HepG2 (cell line): ENCODE results near the gene UNKL. TPM values are rescaled to one million over a fixed set of nuclear protein-coding genes. Genes with fewer than 3 reads are reported as not detected.

Experiments used
- AGO1 ChIP-seq: fragments of 200-400 bp; formaldehyde crosslinking; IDR thresholded peaks from 2 replicates; pipeline ENCODE4 v1.6.1; 2017; ENCODE audit warnings: mild to moderate bottlenecking, low read depth, low read length, moderate library complexity; ENCODE audit not compliant: poor library complexity, severe bottlenecking
- ELF1 ChIP-seq: sonication (generic); formaldehyde crosslinking; IDR thresholded peaks from 2 replicates; pipeline ENCODE4 v1.4.0; 2020; ENCODE audit warnings: missing genetic modification reagents
- FOXK1 ChIP-seq: sonication (generic); formaldehyde crosslinking; IDR thresholded peaks from 2 replicates; pipeline ENCODE4 v1.4.0; 2020; ENCODE audit warnings: low read depth, missing genetic modification reagents, borderline replicate concordance
- KDM2A ChIP-seq: sonication (generic); formaldehyde crosslinking; IDR thresholded peaks from 2 replicates; pipeline ENCODE4 v1.4.0; 2020; ENCODE audit warnings: low read depth, missing genetic modification reagents, borderline replicate concordance
- MTA1 ChIP-seq: sonication (generic); formaldehyde crosslinking; IDR thresholded peaks from 2 replicates; pipeline ENCODE4 v1.4.0; 2020; ENCODE audit warnings: missing genetic modification reagents, mild to moderate bottlenecking, borderline replicate concordance
- NFRKB ChIP-seq: fragments of 450-650 bp; IDR thresholded peaks from 2 replicates; pipeline ENCODE4 v1.6.1; 2017
- PHF8 ChIP-seq: sonication (generic); formaldehyde crosslinking; IDR thresholded peaks from 2 replicates; pipeline ENCODE4 v1.5.0; 2020; ENCODE audit warnings: missing genetic modification reagents
- PITX1 ChIP-seq: sonication (generic); formaldehyde crosslinking; IDR thresholded peaks from 2 replicates; pipeline ENCODE4 v1.5.1; 2020; ENCODE audit warnings: mild to moderate bottlenecking, missing genetic modification reagents
- POLR2A ChIP-seq, 2 experiments: IDR thresholded peaks; 2 replicates each; pipeline ENCODE4 v1.6.1; 2011; ENCODE audit warnings: low read depth in 2 of 2, low read length in 2 of 2, mild to moderate bottlenecking in 1 of 2, moderate library complexity in 1 of 2; ENCODE audit not compliant: insufficient read depth in 1 of 2
- ZFP90 ChIP-seq: sonication (generic); formaldehyde crosslinking; IDR thresholded peaks from 2 replicates; pipeline ENCODE4 v1.8.0; 2022; ENCODE audit warnings: missing genetic modification reagents, mild to moderate bottlenecking, inconsistent platforms, borderline replicate concordance
- ZMYM3 ChIP-seq: sonication (generic); formaldehyde crosslinking; IDR thresholded peaks from 2 replicates; pipeline ENCODE4 v1.5.1; 2020; ENCODE audit warnings: mild to moderate bottlenecking, missing genetic modification reagents
- ZNF501 ChIP-seq: sonication (generic); formaldehyde crosslinking; IDR thresholded peaks from 2 replicates; pipeline ENCODE4 v1.5.1; 2020; ENCODE audit warnings: mild to moderate bottlenecking, moderate library complexity, missing genetic modification reagents
- ZNF569 ChIP-seq: sonication (generic); formaldehyde crosslinking; IDR thresholded peaks from 2 replicates; pipeline ENCODE4 v1.5.0; 2020; ENCODE audit warnings: mild to moderate bottlenecking, missing genetic modification reagents, moderate library complexity, borderline replicate concordance
- polyA plus RNA-seq, 8 experiments: library from polyadenylated mRNA; depleted of rRNA in 3 of 8; stranded (reverse) in 7 of 8; unstranded in 1 of 8; fragments of >200 nt; fragmentation: Illumina TruSeq in 4 of 8; extraction: Trizol in 4 of 8; gene quantifications; 2 replicates each; pipeline versions ENCODE4 v1.2.1 to v1.2.3, GENCODE V29; 2011 to 2016; ENCODE audit warnings: low read depth in 4 of 8, missing spikeins in 1 of 8, mixed read lengths in 1 of 8; ENCODE audit not compliant: insufficient read depth in 1 of 8
- total RNA-seq, 5 experiments: library from RNA; depleted of rRNA; stranded (reverse); fragments of >200 nt; fragmentation: Illumina TruSeq; extraction: Trizol; gene quantifications; 2 replicates each; pipeline ENCODE4 v1.2.3, GENCODE V29; 2016; ENCODE audit warnings: low read depth in 1 of 5
- TF ChIP-seq, protein P1 (sequence below): sonication (generic); formaldehyde crosslinking; IDR thresholded peaks from 2 replicates; pipeline ENCODE4 v1.4.0; 2020; ENCODE audit warnings: missing genetic modification reagents
- TF ChIP-seq, protein P2 (sequence below): fragments of 450-650 bp; IDR thresholded peaks from 2 replicates; pipeline ENCODE4 v1.6.1; 2017
- TF ChIP-seq, protein P3 (sequence below): sonication (generic); formaldehyde crosslinking; IDR thresholded peaks from 2 replicates; pipeline ENCODE4 v1.4.0; 2020; ENCODE audit warnings: missing genetic modification reagents
- TF ChIP-seq, protein P4 (sequence below): sonication (generic); formaldehyde crosslinking; IDR thresholded peaks from 2 replicates; pipeline ENCODE4 v1.5.0; 2020; ENCODE audit warnings: mild to moderate bottlenecking, missing genetic modification reagents, borderline replicate concordance
- TF ChIP-seq, protein P5 (sequence below): sonication (generic); formaldehyde crosslinking; IDR thresholded peaks from 2 replicates; pipeline ENCODE4 v1.9.0; 2022; ENCODE audit warnings: low read depth, missing genetic modification reagents

UNKL gene
- total and polyA plus RNA-seq, 2 of the 13 experiments (the other 11 are each of a cell fraction or from before 2014, with no cell fraction given) = 10.4 to 17.6 TPM

DNA sequence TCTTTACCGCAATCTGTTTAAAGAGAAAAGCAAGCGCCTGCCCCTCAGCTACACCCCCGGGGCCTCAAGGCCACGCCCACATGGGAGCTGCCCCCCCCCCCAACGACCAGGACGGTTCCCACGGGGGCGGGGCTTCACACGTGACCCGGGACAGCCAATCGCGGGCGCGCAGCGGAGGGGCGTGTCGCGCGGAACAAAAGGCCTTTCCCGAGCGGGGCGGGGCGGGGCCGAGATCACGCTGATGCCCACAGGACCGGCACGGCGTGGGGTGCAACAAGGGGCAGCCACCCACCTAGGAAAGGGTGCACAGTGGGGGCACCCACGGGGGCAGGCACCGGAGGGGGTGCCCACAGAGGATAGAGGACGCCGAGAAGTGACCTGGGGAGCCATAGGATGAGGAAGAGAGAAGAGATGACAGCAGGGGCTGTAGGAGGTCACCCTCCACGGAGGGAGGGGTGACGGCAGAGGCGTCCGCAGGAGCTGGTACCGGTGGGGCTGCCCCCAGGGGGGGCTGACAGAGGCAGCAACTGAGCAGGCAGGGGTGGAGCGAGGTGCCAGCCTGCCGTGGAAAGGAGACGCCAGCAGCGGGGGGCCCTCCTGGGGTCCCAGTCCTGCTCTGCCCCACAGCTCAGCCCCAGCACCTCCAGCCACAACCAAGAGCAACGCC, 6.2 kb downstream of the UNKL start (continued):
- TF ChIP-seq ZFP90 (CRISPR knock-in tag) (0 out of 2 replicates have a peak, but pooled peaks have one; percentile 34), ELF1 (CRISPR knock-in tag) (peak; percentile 42; the same call in 1 of the 2 replicates), POLR2A (IDR thresholded peaks at IDR 0.05; ENCODE audit: insufficient read depth in 1 of 2, low read depth in 2 of 2, low read length in 2 of 2) (no peak), NFRKB (no peak), PHF8 (CRISPR knock-in tag) (no peak), ZNF501 (CRISPR knock-in tag) (0 out of 2 replicates have a peak, but pooled peaks have one; percentile 64), KDM2A (CRISPR knock-in tag) (peak; percentile 90), ZMYM3 (CRISPR knock-in tag) (peak; percentile 32; the same call in 1 of the 2 replicates), PITX1 (CRISPR knock-in tag) (peak; percentile 53; the same call in 1 of the 2 replicates), MTA1 (CRISPR knock-in tag) (peak; percentile 20; the same call in 1 of the 2 replicates), FOXK1 (peak; percentile 57; the same call in 1 of the 2 replicates), ZNF569 (CRISPR knock-in tag) (no peak), AGO1 (no peak)
- TF ChIP-seq, protein P1, sequence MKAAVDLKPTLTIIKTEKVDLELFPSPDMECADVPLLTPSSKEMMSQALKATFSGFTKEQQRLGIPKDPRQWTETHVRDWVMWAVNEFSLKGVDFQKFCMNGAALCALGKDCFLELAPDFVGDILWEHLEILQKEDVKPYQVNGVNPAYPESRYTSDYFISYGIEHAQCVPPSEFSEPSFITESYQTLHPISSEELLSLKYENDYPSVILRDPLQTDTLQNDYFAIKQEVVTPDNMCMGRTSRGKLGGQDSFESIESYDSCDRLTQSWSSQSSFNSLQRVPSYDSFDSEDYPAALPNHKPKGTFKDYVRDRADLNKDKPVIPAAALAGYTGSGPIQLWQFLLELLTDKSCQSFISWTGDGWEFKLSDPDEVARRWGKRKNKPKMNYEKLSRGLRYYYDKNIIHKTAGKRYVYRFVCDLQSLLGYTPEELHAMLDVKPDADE (CRISPR knock-in tag) = no peak
- TF ChIP-seq, protein P2, sequence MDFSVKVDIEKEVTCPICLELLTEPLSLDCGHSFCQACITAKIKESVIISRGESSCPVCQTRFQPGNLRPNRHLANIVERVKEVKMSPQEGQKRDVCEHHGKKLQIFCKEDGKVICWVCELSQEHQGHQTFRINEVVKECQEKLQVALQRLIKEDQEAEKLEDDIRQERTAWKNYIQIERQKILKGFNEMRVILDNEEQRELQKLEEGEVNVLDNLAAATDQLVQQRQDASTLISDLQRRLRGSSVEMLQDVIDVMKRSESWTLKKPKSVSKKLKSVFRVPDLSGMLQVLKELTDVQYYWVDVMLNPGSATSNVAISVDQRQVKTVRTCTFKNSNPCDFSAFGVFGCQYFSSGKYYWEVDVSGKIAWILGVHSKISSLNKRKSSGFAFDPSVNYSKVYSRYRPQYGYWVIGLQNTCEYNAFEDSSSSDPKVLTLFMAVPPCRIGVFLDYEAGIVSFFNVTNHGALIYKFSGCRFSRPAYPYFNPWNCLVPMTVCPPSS = no peak
- TF ChIP-seq, protein P3, sequence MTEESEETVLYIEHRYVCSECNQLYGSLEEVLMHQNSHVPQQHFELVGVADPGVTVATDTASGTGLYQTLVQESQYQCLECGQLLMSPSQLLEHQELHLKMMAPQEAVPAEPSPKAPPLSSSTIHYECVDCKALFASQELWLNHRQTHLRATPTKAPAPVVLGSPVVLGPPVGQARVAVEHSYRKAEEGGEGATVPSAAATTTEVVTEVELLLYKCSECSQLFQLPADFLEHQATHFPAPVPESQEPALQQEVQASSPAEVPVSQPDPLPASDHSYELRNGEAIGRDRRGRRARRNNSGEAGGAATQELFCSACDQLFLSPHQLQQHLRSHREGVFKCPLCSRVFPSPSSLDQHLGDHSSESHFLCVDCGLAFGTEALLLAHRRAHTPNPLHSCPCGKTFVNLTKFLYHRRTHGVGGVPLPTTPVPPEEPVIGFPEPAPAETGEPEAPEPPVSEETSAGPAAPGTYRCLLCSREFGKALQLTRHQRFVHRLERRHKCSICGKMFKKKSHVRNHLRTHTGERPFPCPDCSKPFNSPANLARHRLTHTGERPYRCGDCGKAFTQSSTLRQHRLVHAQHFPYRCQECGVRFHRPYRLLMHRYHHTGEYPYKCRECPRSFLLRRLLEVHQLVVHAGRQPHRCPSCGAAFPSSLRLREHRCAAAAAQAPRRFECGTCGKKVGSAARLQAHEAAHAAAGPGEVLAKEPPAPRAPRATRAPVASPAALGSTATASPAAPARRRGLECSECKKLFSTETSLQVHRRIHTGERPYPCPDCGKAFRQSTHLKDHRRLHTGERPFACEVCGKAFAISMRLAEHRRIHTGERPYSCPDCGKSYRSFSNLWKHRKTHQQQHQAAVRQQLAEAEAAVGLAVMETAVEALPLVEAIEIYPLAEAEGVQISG (CRISPR knock-in tag) = no peak
- TF ChIP-seq, protein P4, sequence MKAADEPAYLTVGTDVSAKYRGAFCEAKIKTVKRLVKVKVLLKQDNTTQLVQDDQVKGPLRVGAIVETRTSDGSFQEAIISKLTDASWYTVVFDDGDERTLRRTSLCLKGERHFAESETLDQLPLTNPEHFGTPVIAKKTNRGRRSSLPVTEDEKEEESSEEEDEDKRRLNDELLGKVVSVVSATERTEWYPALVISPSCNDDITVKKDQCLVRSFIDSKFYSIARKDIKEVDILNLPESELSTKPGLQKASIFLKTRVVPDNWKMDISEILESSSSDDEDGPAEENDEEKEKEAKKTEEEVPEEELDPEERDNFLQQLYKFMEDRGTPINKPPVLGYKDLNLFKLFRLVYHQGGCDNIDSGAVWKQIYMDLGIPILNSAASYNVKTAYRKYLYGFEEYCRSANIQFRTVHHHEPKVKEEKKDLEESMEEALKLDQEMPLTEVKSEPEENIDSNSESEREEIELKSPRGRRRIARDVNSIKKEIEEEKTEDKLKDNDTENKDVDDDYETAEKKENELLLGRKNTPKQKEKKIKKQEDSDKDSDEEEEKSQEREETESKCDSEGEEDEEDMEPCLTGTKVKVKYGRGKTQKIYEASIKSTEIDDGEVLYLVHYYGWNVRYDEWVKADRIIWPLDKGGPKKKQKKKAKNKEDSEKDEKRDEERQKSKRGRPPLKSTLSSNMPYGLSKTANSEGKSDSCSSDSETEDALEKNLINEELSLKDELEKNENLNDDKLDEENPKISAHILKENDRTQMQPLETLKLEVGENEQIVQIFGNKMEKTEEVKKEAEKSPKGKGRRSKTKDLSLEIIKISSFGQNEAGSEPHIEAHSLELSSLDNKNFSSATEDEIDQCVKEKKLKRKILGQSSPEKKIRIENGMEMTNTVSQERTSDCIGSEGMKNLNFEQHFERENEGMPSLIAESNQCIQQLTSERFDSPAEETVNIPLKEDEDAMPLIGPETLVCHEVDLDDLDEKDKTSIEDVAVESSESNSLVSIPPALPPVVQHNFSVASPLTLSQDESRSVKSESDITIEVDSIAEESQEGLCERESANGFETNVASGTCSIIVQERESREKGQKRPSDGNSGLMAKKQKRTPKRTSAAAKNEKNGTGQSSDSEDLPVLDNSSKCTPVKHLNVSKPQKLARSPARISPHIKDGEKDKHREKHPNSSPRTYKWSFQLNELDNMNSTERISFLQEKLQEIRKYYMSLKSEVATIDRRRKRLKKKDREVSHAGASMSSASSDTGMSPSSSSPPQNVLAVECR = peak; percentile 85; the same call in 1 of the 2 replicates
- TF ChIP-seq, protein P5, sequence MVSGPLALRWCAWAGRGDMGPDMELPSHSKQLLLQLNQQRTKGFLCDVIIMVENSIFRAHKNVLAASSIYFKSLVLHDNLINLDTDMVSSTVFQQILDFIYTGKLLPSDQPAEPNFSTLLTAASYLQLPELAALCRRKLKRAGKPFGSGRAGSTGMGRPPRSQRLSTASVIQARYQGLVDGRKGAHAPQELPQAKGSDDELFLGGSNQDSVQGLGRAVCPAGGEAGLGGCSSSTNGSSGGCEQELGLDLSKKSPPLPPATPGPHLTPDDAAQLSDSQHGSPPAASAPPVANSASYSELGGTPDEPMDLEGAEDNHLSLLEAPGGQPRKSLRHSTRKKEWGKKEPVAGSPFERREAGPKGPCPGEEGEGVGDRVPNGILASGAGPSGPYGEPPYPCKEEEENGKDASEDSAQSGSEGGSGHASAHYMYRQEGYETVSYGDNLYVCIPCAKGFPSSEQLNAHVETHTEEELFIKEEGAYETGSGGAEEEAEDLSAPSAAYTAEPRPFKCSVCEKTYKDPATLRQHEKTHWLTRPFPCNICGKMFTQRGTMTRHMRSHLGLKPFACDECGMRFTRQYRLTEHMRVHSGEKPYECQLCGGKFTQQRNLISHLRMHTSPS (CRISPR knock-in tag) = no peak
